ENCODE measurements around the gene ZNF853. TPM values are rescaled to one million over a fixed set of nuclear protein-coding genes. Genes with fewer than 3 reads are reported as not detected.

ZNF853 gene
- total RNA-seq, 2 donors from 2014 or later: 3.6 to 11.2 TPM

DNA sequence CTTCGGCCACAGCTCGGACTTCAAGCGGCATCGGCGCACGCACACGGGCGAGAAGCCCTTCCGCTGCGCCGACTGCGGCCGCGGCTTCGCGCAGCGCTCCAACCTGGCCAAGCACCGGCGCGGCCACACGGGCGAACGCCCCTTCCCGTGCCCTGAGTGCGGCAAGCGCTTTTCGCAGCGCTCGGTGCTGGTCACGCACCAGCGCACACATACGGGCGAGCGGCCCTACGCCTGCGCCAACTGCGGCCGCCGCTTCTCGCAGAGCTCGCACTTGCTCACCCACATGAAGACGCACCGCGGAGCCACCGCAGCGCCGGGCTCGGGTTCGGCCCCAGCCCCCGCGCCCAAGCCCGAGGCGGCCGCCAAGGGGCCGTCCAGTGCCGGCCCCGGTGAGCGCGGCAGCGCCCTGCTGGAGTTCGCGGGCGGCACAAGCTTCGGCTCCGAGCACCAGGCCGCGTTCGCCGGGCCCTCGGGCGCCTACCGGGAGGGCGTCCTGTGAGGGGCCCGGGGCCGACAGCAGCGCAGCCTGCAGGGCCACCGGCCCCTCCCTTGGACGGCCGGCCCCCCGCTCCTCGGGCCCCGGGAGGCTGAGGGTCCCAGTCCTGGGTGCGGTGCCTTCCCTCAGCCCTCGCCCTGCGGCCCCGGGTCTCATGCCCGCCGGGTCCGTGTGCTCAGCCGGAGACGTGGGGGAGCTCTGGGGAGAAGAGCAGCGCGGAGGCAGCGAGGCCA is 38.9 kb downstream of the ZNF853 start:
- Histone ChIP-seq H3K36me3 (replicated peaks in 1 of 2; ENCODE audit: insufficient read depth in 1 of 2, low read depth in 2 of 2) (peaks cover 2 to 7% of the 10 kb centered on the region in 2 donors), H3K27ac (no peak overlapping the region), H3K4me1 (peaks cover 1% of the 10 kb centered on the region), H3K27me3 (no peaks in the 10 kb centered on the region), H3K4me3 (no peak overlapping the region), H3K9me3 (no peaks in the 10 kb centered on the region)
- 96% methylated on average over 25 to 43 of the region's 94 CpGs for WGBS, 2 donors
- intact Hi-C loops (cut with DNase I): no loop called here
- DNase-seq (no peak), ATAC-seq (no peak)
- TF ChIP-seq POLR2A (IDR thresholded peaks at IDR 0.05): no peak
- TF ChIP-seq, protein P1, sequence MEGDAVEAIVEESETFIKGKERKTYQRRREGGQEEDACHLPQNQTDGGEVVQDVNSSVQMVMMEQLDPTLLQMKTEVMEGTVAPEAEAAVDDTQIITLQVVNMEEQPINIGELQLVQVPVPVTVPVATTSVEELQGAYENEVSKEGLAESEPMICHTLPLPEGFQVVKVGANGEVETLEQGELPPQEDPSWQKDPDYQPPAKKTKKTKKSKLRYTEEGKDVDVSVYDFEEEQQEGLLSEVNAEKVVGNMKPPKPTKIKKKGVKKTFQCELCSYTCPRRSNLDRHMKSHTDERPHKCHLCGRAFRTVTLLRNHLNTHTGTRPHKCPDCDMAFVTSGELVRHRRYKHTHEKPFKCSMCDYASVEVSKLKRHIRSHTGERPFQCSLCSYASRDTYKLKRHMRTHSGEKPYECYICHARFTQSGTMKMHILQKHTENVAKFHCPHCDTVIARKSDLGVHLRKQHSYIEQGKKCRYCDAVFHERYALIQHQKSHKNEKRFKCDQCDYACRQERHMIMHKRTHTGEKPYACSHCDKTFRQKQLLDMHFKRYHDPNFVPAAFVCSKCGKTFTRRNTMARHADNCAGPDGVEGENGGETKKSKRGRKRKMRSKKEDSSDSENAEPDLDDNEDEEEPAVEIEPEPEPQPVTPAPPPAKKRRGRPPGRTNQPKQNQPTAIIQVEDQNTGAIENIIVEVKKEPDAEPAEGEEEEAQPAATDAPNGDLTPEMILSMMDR (IDR thresholded peaks at IDR 0.05): no peak

DNA sequence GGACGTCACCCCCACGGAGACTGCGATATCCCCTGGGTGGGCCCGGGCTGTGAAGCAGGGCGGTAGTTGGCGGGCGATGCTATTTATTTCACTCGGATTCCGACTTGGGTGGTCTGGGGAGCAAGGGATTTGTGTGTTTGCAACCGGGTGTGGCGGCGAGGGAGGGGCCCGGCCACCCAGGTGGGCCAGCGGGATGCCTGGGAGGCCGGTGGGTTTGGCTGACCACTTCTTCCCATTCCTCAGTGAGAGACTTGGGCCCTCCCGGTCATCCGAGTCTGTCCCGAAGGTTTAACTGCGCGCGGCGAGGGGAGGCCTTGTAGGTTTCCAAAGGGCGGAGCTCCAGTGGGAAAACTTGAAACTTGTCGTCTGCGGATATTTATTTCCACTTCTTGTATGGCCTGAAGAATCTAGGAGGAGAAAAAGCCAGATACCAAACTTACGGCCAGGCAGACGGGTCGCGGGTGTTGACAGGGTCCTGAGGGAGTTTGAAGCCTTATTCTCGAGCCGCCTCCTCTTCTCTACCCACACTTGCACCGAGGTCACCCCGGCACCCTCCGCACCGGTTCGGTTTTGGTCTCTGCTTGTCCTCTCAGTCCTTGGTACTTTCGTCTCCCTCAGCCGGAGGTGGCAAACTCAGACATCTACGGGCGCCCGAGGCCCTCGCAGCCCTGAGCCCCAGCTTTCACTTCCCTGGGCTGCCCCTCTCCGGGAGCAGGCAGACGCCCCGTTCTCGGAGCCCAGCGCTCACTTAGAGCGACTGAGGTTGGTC is 39.6 kb downstream of the ZNF853 start:
- ATAC-seq (no peak), DNase-seq (no peak)
- peaks cover 7% of the 10 kb centered on the region for H3K4me1 ChIP-seq
- TF ChIP-seq POLR2A (IDR thresholded peaks at IDR 0.05): no peak
- TF ChIP-seq, protein P1 (IDR thresholded peaks at IDR 0.05): no peak
- H3K9me3 ChIP-seq: no peaks in the 10 kb centered on the region
- intact Hi-C loops (cut with DNase I): no loop called here
- no peaks in the 10 kb centered on the region for H3K27me3 ChIP-seq
- H3K36me3 ChIP-seq (replicated peaks in 1 of 2; ENCODE audit: insufficient read depth in 1 of 2, low read depth in 2 of 2): peaks cover 2 to 7% of the 10 kb centered on the region in 2 donors
- WGBS, 2 donors: 94% methylated on average over 45 to 48 of the region's 48 CpGs
- H3K4me3 ChIP-seq: no peak overlapping the region
- no peak overlapping the region for H3K27ac ChIP-seq

DNA sequence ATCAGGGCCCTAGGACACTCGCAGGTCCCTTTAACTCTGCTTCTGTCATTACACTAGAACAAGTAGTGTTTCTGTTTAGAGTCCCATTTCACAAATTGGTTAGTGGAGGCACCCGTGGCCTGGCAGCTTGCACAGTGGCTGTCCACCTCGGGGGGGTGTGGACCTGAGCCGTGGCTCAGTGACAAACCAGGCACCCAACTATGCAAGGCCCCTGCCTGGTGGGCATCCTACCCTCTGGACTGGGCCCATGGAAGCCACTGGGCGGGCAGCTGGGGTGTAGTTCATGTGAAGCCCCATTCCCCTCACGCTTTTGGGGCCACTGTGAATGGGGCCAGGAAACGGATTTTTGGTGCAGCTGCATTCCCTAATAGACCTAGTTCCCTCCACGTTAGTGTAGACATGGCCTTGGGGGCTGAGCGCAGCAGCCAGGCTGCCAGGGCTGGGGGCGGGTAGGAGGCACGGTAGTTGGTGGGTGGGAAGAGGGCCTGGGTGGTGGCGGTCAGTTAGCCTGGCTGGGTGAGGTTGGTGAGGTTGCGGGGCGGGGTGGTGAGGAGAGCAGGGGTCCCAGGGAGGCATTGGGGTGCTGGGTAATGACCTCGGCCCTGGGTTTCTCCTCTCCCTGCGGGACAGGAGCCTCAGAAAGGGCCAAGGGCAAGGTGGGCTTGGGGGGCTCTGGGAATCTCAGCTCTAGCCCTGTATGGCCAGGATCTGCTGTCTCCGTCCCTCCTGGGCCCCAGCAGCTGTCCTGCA is 40.4 kb downstream of the ZNF853 start:
- WGBS, 2 donors: 93 to 94% methylated on average over 16 to 17 of the region's 17 CpGs

DNA sequence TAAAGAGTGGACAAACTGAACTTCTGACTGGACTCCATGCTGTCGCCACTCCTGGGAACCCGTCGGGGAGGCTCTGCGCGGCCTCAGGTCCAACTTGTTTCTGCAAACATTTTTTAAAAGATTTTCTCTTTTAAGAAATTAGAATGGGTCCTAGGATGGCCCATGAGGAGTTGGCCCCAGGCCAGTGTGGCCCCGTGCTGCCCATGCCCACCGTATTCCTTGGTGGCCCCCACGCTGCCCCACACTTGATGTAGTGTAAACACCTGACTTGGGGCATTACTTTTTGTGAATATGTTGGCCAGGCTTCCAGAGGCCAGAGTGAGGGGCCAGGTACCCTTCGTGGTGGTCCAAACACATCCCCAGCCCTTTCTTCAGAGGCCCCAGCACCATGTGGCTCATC is 41.0 kb downstream of the ZNF853 start:
- intact Hi-C loops (cut with DNase I): no loop called here
- H3K9me3 ChIP-seq: no peaks in the 10 kb centered on the region
- WGBS, 2 donors: 93 to 94% methylated on average over 9 of the region's 9 CpGs
- no peak for ATAC-seq
- H3K27ac ChIP-seq: no peak overlapping the region
- H3K4me3 ChIP-seq: no peak overlapping the region
- no peaks in the 10 kb centered on the region for H3K27me3 ChIP-seq
- peaks cover 2 to 7% of the 10 kb centered on the region in 2 donors for H3K36me3 ChIP-seq (replicated peaks in 1 of 2; ENCODE audit: insufficient read depth in 1 of 2, low read depth in 2 of 2)
- DNase-seq: no peak
- peaks cover 7% of the 10 kb centered on the region for H3K4me1 ChIP-seq
- TF ChIP-seq POLR2A (IDR thresholded peaks at IDR 0.05): no peak
- TF ChIP-seq, protein P1 (IDR thresholded peaks at IDR 0.05): no peak

More for the DNA sequence above, 40.4 kb downstream of the ZNF853 start:
- Histone ChIP-seq H3K36me3 (replicated peaks in 1 of 2; ENCODE audit: insufficient read depth in 1 of 2, low read depth in 2 of 2) (peaks cover 2 to 7% of the 10 kb centered on the region in 2 donors), H3K27me3 (no peaks in the 10 kb centered on the region), H3K27ac (no peak overlapping the region), H3K4me1 (peaks cover 7% of the 10 kb centered on the region), H3K9me3 (no peaks in the 10 kb centered on the region), H3K4me3 (no peak overlapping the region)
- intact Hi-C loops (cut with DNase I): no loop called here
- DNase-seq (no peak), ATAC-seq (no peak)
- TF ChIP-seq, protein P1 (IDR thresholded peaks at IDR 0.05): no peak

Data from body of pancreas (tissue), 4 donors.